Measurements from ENCODE around the gene OOSP2.

OOSP2 gene

GRCh38 chr11:60097189-60097588, 57.0 kb downstream of the OOSP2 start:
- TF ChIP-seq CTCF (IDR thresholded peaks at IDR 0.05), result no peak
- Histone ChIP-seq H3K4me3 (ENCODE audit: low read depth in 1 of 2, low read length in 1 of 2) (no peak overlapping the region), H3K4me1 (ENCODE audit: control insufficient read depth in 1 of 2, insufficient read depth in 1 of 2, low read depth in 1 of 2, low read length in 1 of 2) (peaks cover 0 to 4% of the 10 kb centered on the region in 2 experiments), H3K27me3 (no peaks in the 10 kb centered on the region), H3K27ac (no peak overlapping the region), H3K36me3 (no peaks in the 10 kb centered on the region), H3K9me3 (no peaks in the 10 kb centered on the region)
